OCI-LY7 (cell line): Measurements from ENCODE around the gene MAML3. TPM values are rescaled to one million over a fixed set of nuclear protein-coding genes. Genes with fewer than 3 reads are reported as not detected.
A peak's percentile ranks its signal among the peaks of the same experiment; 100 is the strongest.

ENCODE experiments used
- BruUV-seq: library from RNA; stranded (reverse); fragments of 400-500 nt; replicated peaks from 2 replicates; lab custom pipeline; 2021; lab: Mats Ljungman, UMichigan
- CTCF ChIA-PET: fragments of 300-600 bp; sonication (Branson Sonifier 250); formaldehyde crosslinking; loops from one replicate; lab custom pipeline; 2022; ENCODE audit warnings: antibody characterized with exemption; ENCODE audit not compliant: unreplicated experiment; lab: Charles Lee
- POLR2A ChIA-PET: fragments of 300-600 bp; sonication (Branson Sonifier 250); formaldehyde crosslinking; loops from one replicate; lab custom pipeline; 2022; ENCODE audit warnings: antibody characterized with exemption; lab: Charles Lee
- DNase-seq: peaks from one replicate; pipeline ENCODE4 v3.0.0-alpha.2; 2015; ENCODE audit warnings: low spot score
- H2AFZ ChIP-seq: fragments of 200-600 bp; sonication (generic), shearing (Covaris generic); 2 replicates; pipeline ENCODE4 v1.6.1; 2014; ENCODE audit warnings: mild to moderate bottlenecking, antibody characterized with exemption, low read length, moderate library complexity
- H3K27ac ChIP-seq: fragments of 200-600 bp; sonication (generic); 2 replicates; pipeline ENCODE4 v1.5.1; 2014; ENCODE audit warnings: mixed run types, low read depth, mild to moderate bottlenecking, moderate library complexity, low read length, inconsistent platforms; ENCODE audit not compliant: poor library complexity, severe bottlenecking
- H3K36me3 ChIP-seq: fragments of 200-600 bp; sonication (generic); 2 replicates; pipeline ENCODE4 v1.6.1; 2014; ENCODE audit warnings: mild to moderate bottlenecking, antibody characterized with exemption, low read length, moderate library complexity, mixed read lengths; ENCODE audit not compliant: insufficient read depth
- H3K4me1 ChIP-seq: fragments of 200-600 bp; sonication (generic); 2 replicates; pipeline ENCODE4 v1.5.1; 2014; ENCODE audit warnings: mild to moderate bottlenecking, low read length; ENCODE audit not compliant: insufficient read depth, poor library complexity, severe bottlenecking
- H3K4me2 ChIP-seq: fragments of 200-600 bp; sonication (generic); 2 replicates; pipeline ENCODE4 v1.6.1; 2014; ENCODE audit warnings: mild to moderate bottlenecking, low read length
- H3K4me3 ChIP-seq: fragments of 200-600 bp; sonication (generic); 2 replicates; pipeline ENCODE4 v1.5.1; 2014; ENCODE audit warnings: mild to moderate bottlenecking, low read depth, low read length; ENCODE audit not compliant: poor library complexity, severe bottlenecking
- H3K79me2 ChIP-seq: fragments of 200-600 bp; sonication (generic); 2 replicates; pipeline ENCODE4 v1.6.1; 2016; ENCODE audit warnings: low read depth, mild to moderate bottlenecking, low read length, moderate library complexity, mixed read lengths; ENCODE audit not compliant: insufficient read depth
- H3K9me2 ChIP-seq: fragments of 200-600 bp; sonication (generic); 2 replicates; pipeline ENCODE4 v1.6.1; 2016; ENCODE audit warnings: mild to moderate bottlenecking, low read length, mixed read lengths; ENCODE audit not compliant: insufficient read depth
- H3K9me3 ChIP-seq: fragments of 200-600 bp; sonication (generic); 2 replicates; pipeline ENCODE4 v1.6.1; 2014; ENCODE audit warnings: mild to moderate bottlenecking, mixed run types, low read length, mixed read lengths
- H4K20me1 ChIP-seq: fragments of 200-600 bp; sonication (generic); 2 replicates; pipeline ENCODE4 v1.6.1; 2014; ENCODE audit warnings: mild to moderate bottlenecking, antibody characterized with exemption, low read length, moderate library complexity, mixed read lengths; ENCODE audit not compliant: insufficient read depth
- CTCF ChIP-seq: fragments of 200-600 bp; sonication (generic); conservative IDR thresholded peaks from 2 replicates; pipeline ENCODE4 v1.5.1; 2014; ENCODE audit warnings: mild to moderate bottlenecking, antibody characterized with exemption, low read length, moderate library complexity, mixed read lengths
- EZH2phosphoT487 ChIP-seq: fragments of 200-600 bp; sonication (generic); IDR thresholded peaks from 2 replicates; pipeline ENCODE4 v1.6.1; 2018; ENCODE audit warnings: low read depth, borderline replicate concordance, mild to moderate bottlenecking, mixed run types, antibody characterized with exemption, low read length, moderate library complexity, mixed read lengths
- intact Hi-C: fragments of 100-400 bp; cut with micrococcal nuclease; formaldehyde crosslinking; loops from one replicate; pipeline ENCODE4 v1.10.0; 2022; ENCODE audit not compliant: unreplicated experiment
- total RNA-seq, 2 experiments: library from RNA; depleted of rRNA in 1 of 2; stranded (reverse); fragments of >200 nt in 1 of 2; shearing (Covaris generic) in 1 of 2; gene quantifications; 2 replicates each; pipeline ENCODE4 v1.2.3, GENCODE V29; 2014 to 2022

The MAML3 gene
- total RNA-seq, 2 experiments from 2014 or later, result 0.80 to 1.2 TPM

GRCh38 chr4:140052050-140052449 lies 101.9 kb downstream of the MAML3 start:
- Histone ChIP-seq H3K27ac (no peak overlapping the region), H3K36me3 (no peaks in the 10 kb centered on the region), H3K9me3 (no peaks in the 10 kb centered on the region), H2AFZ (no peak overlapping the region), H3K79me2 (no peaks in the 10 kb centered on the region), H3K4me2 (no peak overlapping the region), H3K9me2 (no peaks in the 10 kb centered on the region), H3K4me3 (no peak overlapping the region), H3K4me1 (peaks cover 34% of the 10 kb centered on the region), H4K20me1 (no peaks in the 10 kb centered on the region)
- POLR2A ChIA-PET, result interaction anchor here (0.8 kb wide), 1 partner anchor 93 kb away, joined by 4 read pairs; no protein-coding TSS in a partner anchor
- intact Hi-C loops, result loop anchor here (5.0 kb wide), 1 partner anchor 100 kb away; the partner anchor contains the start of gene MAML3
- TF ChIP-seq EZH2phosphoT487 (no peak), CTCF (peak; percentile 78)
- no TSS peak for BruUV-seq
- CTCF ChIA-PET, result no interaction called here
- peak; percentile 29 for DNase-seq

DNA sequence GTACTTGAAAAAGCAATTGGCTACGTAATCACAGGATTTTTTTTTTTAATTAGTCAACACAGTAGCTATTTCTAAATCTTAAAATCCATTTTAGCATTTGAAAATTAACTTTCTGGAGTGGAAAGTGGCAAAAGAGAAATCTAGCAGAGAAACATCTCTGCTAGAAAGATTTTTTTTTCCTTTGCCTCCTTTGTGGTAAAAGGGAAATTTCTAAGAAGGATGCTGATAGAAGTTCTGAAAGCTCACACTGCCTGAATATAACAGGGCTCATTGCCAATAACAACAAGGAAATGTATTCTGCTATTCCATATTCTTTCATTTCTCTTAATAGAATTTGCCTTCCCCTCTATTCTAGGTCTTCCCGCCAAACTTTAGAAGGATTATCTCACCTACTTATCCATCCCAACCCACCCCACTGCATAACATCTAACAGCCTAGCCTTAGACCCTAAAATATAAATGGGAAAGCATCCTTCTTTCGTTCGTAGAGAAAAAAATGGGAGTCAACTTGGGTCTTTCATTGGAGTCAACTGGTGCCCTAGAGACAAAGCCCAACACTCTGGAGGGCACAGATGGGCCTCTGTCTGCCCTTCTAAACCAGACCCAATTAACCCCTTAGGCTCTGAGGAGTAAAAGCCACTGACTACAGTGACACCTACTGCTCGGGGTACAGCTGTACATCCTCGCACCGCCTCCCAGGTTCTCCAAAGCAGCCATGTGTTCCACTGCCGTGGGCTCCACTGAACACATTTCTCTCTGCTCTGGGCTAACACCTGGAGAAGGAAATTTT lies 103.9 kb downstream of the MAML3 start:
- peaks cover 34% of the 10 kb centered on the region for H3K4me1 ChIP-seq
- POLR2A ChIA-PET, result interaction anchor here (0.7 kb wide), 1 partner anchor 216 kb away, joined by 3 read pairs; no protein-coding TSS in a partner anchor
- no TSS peak for BruUV-seq

More for the DNA sequence above, 103.9 kb downstream of the MAML3 start:
- Histone ChIP-seq H3K4me3 (peak overlapping the region; percentile 47), H3K36me3 (no peaks in the 10 kb centered on the region), H3K9me3 (no peaks in the 10 kb centered on the region), H3K4me2 (peak overlapping the region; percentile 62), H2AFZ (peak overlapping the region; percentile 62; the same call in 1 of the 2 replicates), H3K27ac (no peak overlapping the region), H4K20me1 (no peaks in the 10 kb centered on the region), H3K79me2 (no peaks in the 10 kb centered on the region), H3K9me2 (no peaks in the 10 kb centered on the region)
- intact Hi-C loops, result loop anchor here (1.0 to 5.0 kb wide), 3 partner anchors 73 to 203 kb away; partner anchors contain the start of gene MAML3
- peak; percentile 22 for DNase-seq
- peak; percentile 79 for TF ChIP-seq CTCF
- no peak for TF ChIP-seq EZH2phosphoT487
- CTCF ChIA-PET, result no interaction called here
